GM06990 (cell line): ENCODE data around the gene KCNH8.

Experiments
- DNase-seq: peaks from one replicate; pipeline ENCODE4 v3.0.0-alpha.2; 2011; ENCODE audit not compliant: insufficient read length; ENCODE audit errors: extremely low read depth
- H3K27me3 ChIP-seq: replicated peaks from 2 replicates; pipeline ENCODE4 v1.6.0; 2011; ENCODE audit warnings: low read length; ENCODE audit not compliant: control insufficient read depth, insufficient read depth
- H3K36me3 ChIP-seq: 2 replicates; pipeline ENCODE4 v1.5.1; 2011; ENCODE audit warnings: low read length; ENCODE audit not compliant: control insufficient read depth, insufficient read depth
- H3K4me3 ChIP-seq: replicated peaks from 2 replicates; pipeline ENCODE4 v1.5.1; 2011; ENCODE audit warnings: low read depth, mild to moderate bottlenecking, control low read depth, low read length
- CTCF ChIP-seq: IDR thresholded peaks from 2 replicates; pipeline ENCODE4 v1.5.1; 2011; ENCODE audit warnings: low read length, control low read depth, mild to moderate bottlenecking, inconsistent platforms; ENCODE audit not compliant: insufficient read depth, poor library complexity, severe bottlenecking

KCNH8 gene

DNA sequence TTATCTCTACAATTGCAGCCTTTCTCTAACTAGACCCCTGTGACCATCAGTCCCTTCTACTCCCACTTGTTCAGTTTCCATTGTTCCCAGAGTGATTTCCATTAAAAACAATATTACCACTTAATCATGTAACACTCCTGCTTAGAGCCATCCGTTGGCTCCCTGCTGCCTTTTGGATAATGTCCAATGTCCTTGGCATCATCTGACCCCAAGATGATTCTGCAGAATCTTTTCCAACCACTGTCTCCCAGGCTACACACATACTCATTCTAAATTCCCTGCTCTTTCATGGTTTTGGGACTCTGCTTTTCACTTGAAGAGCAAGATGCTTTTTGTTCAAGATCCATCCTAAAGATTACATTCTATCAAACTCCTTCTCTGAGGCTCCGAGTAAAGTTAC lies 7.1 kb downstream of the KCNH8 start:
- no peak overlapping the region for H3K4me3 ChIP-seq
- no peak for DNase-seq
- no peak for TF ChIP-seq CTCF
- no peaks in the 10 kb centered on the region for H3K27me3 ChIP-seq
- no peaks in the 10 kb centered on the region for H3K36me3 ChIP-seq

DNA sequence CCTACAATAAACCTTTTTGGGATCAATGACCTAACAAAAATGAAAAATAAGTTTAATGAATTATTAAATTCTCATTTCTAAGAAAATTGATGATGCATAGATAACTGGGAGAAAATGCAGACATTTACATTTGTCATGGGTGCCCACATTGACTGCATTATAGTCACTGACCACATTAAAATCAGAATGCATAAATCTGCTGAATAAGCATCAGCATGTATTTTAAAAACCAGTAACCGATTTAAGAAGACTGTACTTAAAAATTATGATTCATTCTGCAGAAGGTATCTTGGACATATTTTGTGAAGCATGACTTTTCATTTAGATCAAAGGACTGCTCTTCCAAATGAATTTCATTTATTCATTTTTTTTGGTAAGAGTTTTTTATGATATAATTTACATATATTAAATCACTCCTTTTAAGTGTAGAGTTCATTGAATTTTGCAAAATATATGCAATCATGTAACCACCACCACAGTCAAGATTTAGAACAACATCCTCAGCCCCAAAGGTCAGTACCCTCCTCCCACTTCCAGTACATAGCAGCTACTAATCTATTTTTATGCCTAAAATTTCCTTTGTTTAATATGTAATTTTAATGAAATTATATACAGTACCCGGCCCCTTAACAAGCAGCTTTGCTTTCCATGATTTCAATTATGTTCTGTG lies 11.8 kb downstream of the KCNH8 start:
- no peak for TF ChIP-seq CTCF
- DNase-seq, result no peak
- no peak overlapping the region for H3K4me3 ChIP-seq
- H3K36me3 ChIP-seq, result no peaks in the 10 kb centered on the region
- no peaks in the 10 kb centered on the region for H3K27me3 ChIP-seq

DNA sequence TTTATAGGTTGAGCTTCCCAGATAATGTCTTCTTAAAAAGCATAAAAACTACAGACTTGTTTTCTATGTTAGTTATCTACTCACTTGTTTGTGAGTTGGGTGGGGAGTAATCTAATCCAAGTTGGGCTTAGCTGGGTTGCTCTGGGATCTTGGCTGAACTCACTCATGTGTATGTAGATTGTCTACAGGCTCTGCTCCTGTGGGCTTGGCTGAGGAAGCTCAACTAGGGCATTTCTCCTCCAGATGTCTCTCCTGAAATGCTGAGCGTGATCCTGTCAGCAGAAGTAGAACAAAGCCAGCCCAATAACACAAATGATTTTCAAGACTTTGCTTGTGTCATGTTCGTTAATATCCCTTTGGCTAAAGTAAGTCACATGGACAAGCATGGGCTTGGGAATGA lies 17.3 kb downstream of the KCNH8 start:
- TF ChIP-seq CTCF, result no peak
- no peak for DNase-seq
- Histone ChIP-seq H3K36me3 (no peaks in the 10 kb centered on the region), H3K4me3 (no peak overlapping the region), H3K27me3 (no peaks in the 10 kb centered on the region)

- no peak for TF ChIP-seq CTCF
- no peak for DNase-seq
- no peaks in the 10 kb centered on the region for H3K27me3 ChIP-seq
- H3K36me3 ChIP-seq, result no peaks in the 10 kb centered on the region
- no peak overlapping the region for H3K4me3 ChIP-seq
Measured at GRCh38 chr3:19171794-19172193, 23.5 kb downstream of the KCNH8 start.

DNA sequence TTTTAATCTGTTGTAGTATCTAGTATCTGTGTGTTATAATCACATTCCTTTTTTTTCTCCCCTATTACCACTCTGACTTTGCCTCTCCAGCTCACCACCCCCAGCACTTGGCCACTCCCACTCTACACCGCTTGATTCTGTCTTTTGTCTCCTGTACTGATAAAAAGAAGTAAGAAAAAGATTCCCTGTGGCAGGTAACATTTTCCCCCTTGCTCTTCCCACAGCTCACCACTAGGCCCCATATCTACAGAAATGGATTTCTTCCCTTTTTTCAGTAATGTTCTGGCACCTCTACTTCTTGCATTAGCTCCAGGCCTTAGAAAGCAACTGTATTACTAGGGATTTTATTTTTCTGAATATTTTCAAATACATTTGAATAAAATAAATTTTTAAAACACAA lies 25.6 kb downstream of the KCNH8 start:
- DNase-seq, result no peak
- Histone ChIP-seq H3K27me3 (no peaks in the 10 kb centered on the region), H3K36me3 (no peaks in the 10 kb centered on the region), H3K4me3 (no peak overlapping the region)
- TF ChIP-seq CTCF, result no peak

DNA sequence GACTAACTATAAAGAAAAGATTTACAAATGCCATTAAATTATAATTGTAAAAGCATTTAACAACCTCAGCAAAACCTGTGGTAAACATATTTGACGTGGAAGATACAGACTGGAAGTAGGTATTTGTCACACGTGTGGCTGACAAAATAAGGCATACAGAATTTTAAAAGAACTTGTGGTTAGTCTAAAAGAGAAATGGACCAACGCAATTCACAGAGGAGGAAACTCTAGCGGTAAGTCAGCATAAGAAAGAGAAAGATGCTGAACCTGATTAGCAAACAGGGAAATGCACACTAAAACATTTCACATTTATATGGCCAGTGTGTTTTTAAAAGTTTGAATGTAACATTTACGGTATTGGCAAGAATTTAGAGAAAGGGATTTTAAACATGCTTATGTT lies 35.3 kb downstream of the KCNH8 start:
- Histone ChIP-seq H3K36me3 (no peaks in the 10 kb centered on the region), H3K27me3 (no peaks in the 10 kb centered on the region), H3K4me3 (no peak overlapping the region)
- TF ChIP-seq CTCF, result no peak
- no peak for DNase-seq
